Activated CD8-positive, alpha-beta memory T cell treated with anti-CD3 and anti-CD28 coated beads, Interleukin-2, amount 10 ng/mL, durations not matched to agents 7 days and 5 days (primary cell): ENCODE data around the gene MRPL40. TPM values are rescaled to one million over a fixed set of nuclear protein-coding genes. Genes with fewer than 3 reads are reported as not detected.

ENCODE experiments used
- ATAC-seq: fragments of 150-1000 bp; cut with Tn5 transposase; one replicate; pipeline ENCODE4 v1.10.0; 2021; ENCODE audit warnings: moderate library complexity
- CTCF ChIA-PET: fragments of 350-600 bp; sonication (Branson Sonifier 250); formaldehyde crosslinking; loops from one replicate; lab custom pipeline; 2021; ENCODE audit warnings: antibody characterized with exemption; lab: Charles Lee
- DNase-seq: peaks from one replicate; pipeline ENCODE4 v3.0.0-alpha.2; 2020
- H3K27ac Mint-ChIP-seq: one replicate; pipeline ENCODE4 v1.8.0; 2021; ENCODE audit warnings: mild to moderate bottlenecking, mixed read lengths
- H3K27me3 Mint-ChIP-seq: one replicate; pipeline ENCODE4 v1.8.0; 2021; ENCODE audit warnings: mixed read lengths
- H3K36me3 Mint-ChIP-seq: one replicate; pipeline ENCODE4 v1.8.0; 2021; ENCODE audit warnings: mild to moderate bottlenecking, mixed read lengths
- H3K4me1 Mint-ChIP-seq: one replicate; pipeline ENCODE4 v1.8.0; 2021; ENCODE audit warnings: mixed read lengths
- H3K4me3 Mint-ChIP-seq: one replicate; pipeline ENCODE4 v1.8.0; 2021; ENCODE audit warnings: mild to moderate bottlenecking, moderate library complexity, mixed read lengths
- H3K9me3 Mint-ChIP-seq: one replicate; pipeline ENCODE4 v1.8.0; 2022; ENCODE audit warnings: low read depth, mixed read lengths
- total RNA-seq, 2 experiments: library from RNA; stranded (reverse); gene quantifications; one replicate each; pipeline ENCODE4 v1.2.3, GENCODE V29; 2021

MRPL40 gene
- total RNA-seq, result 10 to 100 TPM; 27.0 to 32.4 TPM

GRCh38 chr22:19432133-19432851, at the start of gene MRPL40:
TSS of gene MRPL40 (plus strand) at chr22:19432545. CDS start at chr22:19432555, 10 bp downstream.
- ATAC-seq, result peak; percentile 85
- peak within 1 kb of the TSS; percentile 86 for H3K4me3 Mint-ChIP-seq
- peaks cover 37% of the 10 kb centered on the region for H3K36me3 Mint-ChIP-seq
- peak; percentile 94 for DNase-seq
- H3K4me1 Mint-ChIP-seq, result peaks cover 43% of the 10 kb centered on the region
- H3K27me3 Mint-ChIP-seq, result no peaks in the 10 kb centered on the region
- H3K27ac Mint-ChIP-seq, result peak within 1 kb of the TSS; percentile 92
- no peaks in the 10 kb centered on the region for H3K9me3 Mint-ChIP-seq
- CTCF ChIA-PET, result interaction anchor here (0.8 to 1.5 kb wide), 5 partner anchors 11 to 198 kb away, joined by 3 to 6 read pairs (median 3); no protein-coding TSS in a partner anchor

- peak; percentile 12 for DNase-seq
- H3K27me3 Mint-ChIP-seq, result no peaks in the 10 kb centered on the region
- H3K9me3 Mint-ChIP-seq, result no peaks in the 10 kb centered on the region
- peaks cover 37% of the 10 kb centered on the region for H3K36me3 Mint-ChIP-seq
- no peak overlapping the region for H3K27ac Mint-ChIP-seq
- H3K4me1 Mint-ChIP-seq, result no peaks in the 10 kb centered on the region
- CTCF ChIA-PET, result no interaction called here
- no peak for ATAC-seq
- no peak overlapping the region for H3K4me3 Mint-ChIP-seq
Observed at GRCh38 chr22:19383292-19383691, 49.1 kb upstream of the MRPL40 start.

- Mint-ChIP-seq H3K27ac (no peak overlapping the region), H3K9me3 (no peaks in the 10 kb centered on the region), H3K4me1 (no peaks in the 10 kb centered on the region), H3K36me3 (peaks cover 41% of the 10 kb centered on the region), H3K4me3 (no peak overlapping the region), H3K27me3 (no peaks in the 10 kb centered on the region)
- ATAC-seq (no peak), DNase-seq (no peak)
- CTCF ChIA-PET, result interaction anchor here (0.6 to 1.7 kb wide), 2 partner anchors 10 to 168 kb away, joined by 3 read pairs; no protein-coding TSS in a partner anchor
Observed at GRCh38 chr22:19385221-19385906, 47.0 kb upstream of the MRPL40 start.

GRCh38 chr22:19386248-19386647, 46.1 kb upstream of the MRPL40 start:
- Mint-ChIP-seq H3K4me1 (no peaks in the 10 kb centered on the region), H3K27me3 (no peaks in the 10 kb centered on the region), H3K36me3 (peaks cover 46% of the 10 kb centered on the region), H3K9me3 (no peaks in the 10 kb centered on the region), H3K27ac (no peak overlapping the region), H3K4me3 (no peak overlapping the region)
- CTCF ChIA-PET, result interaction anchor here (1.7 kb wide), 1 partner anchor 9 kb away, joined by 3 read pairs; no protein-coding TSS in a partner anchor
- ATAC-seq, result no peak
- DNase-seq, result no peak

- DNase-seq (no peak), ATAC-seq (no peak)
- no peaks in the 10 kb centered on the region for H3K4me1 Mint-ChIP-seq
- peaks cover 43% of the 10 kb centered on the region for H3K36me3 Mint-ChIP-seq
- no peaks in the 10 kb centered on the region for H3K9me3 Mint-ChIP-seq
- no peak overlapping the region for H3K27ac Mint-ChIP-seq
- H3K4me3 Mint-ChIP-seq, result no peak overlapping the region
- CTCF ChIA-PET, result interaction anchor here (1.7 kb wide), 1 partner anchor 8 kb away, joined by 3 read pairs; no protein-coding TSS in a partner anchor
- no peaks in the 10 kb centered on the region for H3K27me3 Mint-ChIP-seq
Observed at GRCh38 chr22:19387038-19387437, 45.3 kb upstream of the MRPL40 start.

- DNase-seq (no peak), ATAC-seq (no peak)
- Mint-ChIP-seq H3K27me3 (no peaks in the 10 kb centered on the region), H3K36me3 (peaks cover 42% of the 10 kb centered on the region), H3K4me3 (no peak overlapping the region), H3K27ac (no peak overlapping the region), H3K4me1 (no peaks in the 10 kb centered on the region), H3K9me3 (no peaks in the 10 kb centered on the region)
- CTCF ChIA-PET, result no interaction called here
Observed at GRCh38 chr22:19387575-19387974, 44.8 kb upstream of the MRPL40 start.

GRCh38 chr22:19393704-19394103, 38.6 kb upstream of the MRPL40 start:
- H3K4me1 Mint-ChIP-seq, result no peaks in the 10 kb centered on the region
- no peaks in the 10 kb centered on the region for H3K9me3 Mint-ChIP-seq
- ATAC-seq (no peak), DNase-seq (no peak)
- no peak overlapping the region for H3K27ac Mint-ChIP-seq
- CTCF ChIA-PET, result interaction anchor here (1.0 to 2.0 kb wide), 2 partner anchors 53 to 80 kb away, joined by 4 read pairs; partner anchors contain the start of gene C22orf39
- no peaks in the 10 kb centered on the region for H3K27me3 Mint-ChIP-seq
- H3K36me3 Mint-ChIP-seq, result peaks cover 37% of the 10 kb centered on the region
- no peak overlapping the region for H3K4me3 Mint-ChIP-seq

- no peaks in the 10 kb centered on the region for H3K9me3 Mint-ChIP-seq
- no peak overlapping the region for H3K4me3 Mint-ChIP-seq
- CTCF ChIA-PET, result interaction anchor here (1.0 kb wide), 1 partner anchor 53 kb away, joined by 4 read pairs; the partner anchor contains the start of gene C22orf39
- DNase-seq (no peak), ATAC-seq (no peak)
- H3K27me3 Mint-ChIP-seq, result no peaks in the 10 kb centered on the region
- no peak overlapping the region for H3K27ac Mint-ChIP-seq
- H3K4me1 Mint-ChIP-seq, result no peaks in the 10 kb centered on the region
- peaks cover 40% of the 10 kb centered on the region for H3K36me3 Mint-ChIP-seq
Observed at GRCh38 chr22:19394274-19395050, 37.9 kb upstream of the MRPL40 start.

- ATAC-seq (no peak), DNase-seq (no peak)
- H3K36me3 Mint-ChIP-seq, result peaks cover 38% of the 10 kb centered on the region
- no peak overlapping the region for H3K27ac Mint-ChIP-seq
- H3K4me1 Mint-ChIP-seq, result no peaks in the 10 kb centered on the region
- CTCF ChIA-PET, result interaction anchor here (1.0 to 1.4 kb wide), 2 partner anchors 9 to 56 kb away, joined by 3 read pairs; no protein-coding TSS in a partner anchor
- H3K9me3 Mint-ChIP-seq, result no peaks in the 10 kb centered on the region
- no peak overlapping the region for H3K4me3 Mint-ChIP-seq
- no peaks in the 10 kb centered on the region for H3K27me3 Mint-ChIP-seq
Observed at GRCh38 chr22:19395276-19395675, 37.1 kb upstream of the MRPL40 start.

GRCh38 chr22:19396561-19396933, 35.8 kb upstream of the MRPL40 start:
- no peaks in the 10 kb centered on the region for H3K4me1 Mint-ChIP-seq
- ATAC-seq, result no peak
- H3K4me3 Mint-ChIP-seq, result no peak overlapping the region
- no peaks in the 10 kb centered on the region for H3K27me3 Mint-ChIP-seq
- H3K36me3 Mint-ChIP-seq, result peaks cover 43% of the 10 kb centered on the region
- CTCF ChIA-PET, result interaction anchor here (1.4 kb wide), 1 partner anchor 55 kb away, joined by 3 read pairs; no protein-coding TSS in a partner anchor
- no peaks in the 10 kb centered on the region for H3K9me3 Mint-ChIP-seq
- H3K27ac Mint-ChIP-seq, result no peak overlapping the region
- no peak for DNase-seq

- H3K27me3 Mint-ChIP-seq, result no peaks in the 10 kb centered on the region
- CTCF ChIA-PET, result interaction anchor here (1.4 kb wide), 1 partner anchor 54 kb away, joined by 3 read pairs; no protein-coding TSS in a partner anchor
- no peak for ATAC-seq
- H3K4me3 Mint-ChIP-seq, result no peak overlapping the region
- no peaks in the 10 kb centered on the region for H3K9me3 Mint-ChIP-seq
- DNase-seq, result no peak
- no peak overlapping the region for H3K27ac Mint-ChIP-seq
- peaks cover 46% of the 10 kb centered on the region for H3K36me3 Mint-ChIP-seq
- H3K4me1 Mint-ChIP-seq, result no peaks in the 10 kb centered on the region
Observed at GRCh38 chr22:19396934-19397733, 35.2 kb upstream of the MRPL40 start.

- CTCF ChIA-PET, result no interaction called here
- no peak for DNase-seq
- no peaks in the 10 kb centered on the region for H3K27me3 Mint-ChIP-seq
- no peaks in the 10 kb centered on the region for H3K4me1 Mint-ChIP-seq
- no peak for ATAC-seq
- no peak overlapping the region for H3K4me3 Mint-ChIP-seq
- H3K36me3 Mint-ChIP-seq, result peaks cover 43% of the 10 kb centered on the region
- no peaks in the 10 kb centered on the region for H3K9me3 Mint-ChIP-seq
- no peak overlapping the region for H3K27ac Mint-ChIP-seq
Observed at GRCh38 chr22:19397734-19398104, 34.6 kb upstream of the MRPL40 start.
